PC-3 (cell line): ENCODE data around the gene NR2F2. TPM values are rescaled to one million over a fixed set of nuclear protein-coding genes. Genes with fewer than 3 reads are reported as not detected.

Source experiments
- ATAC-seq: fragments of 200-7000 bp; cut with Tn5 transposase; 2 replicates; pipeline ENCODE4 v1.9.1; 2020; ENCODE audit warnings: mild to moderate bottlenecking, moderate library complexity
- BruUV-seq: library from RNA; stranded (reverse); fragments of 400-500 nt; replicated peaks from 2 replicates; lab custom pipeline; 2021; lab: Mats Ljungman, UMichigan
- CTCF ChIA-PET: fragments of 300-600 bp; sonication (Branson Sonifier 250); formaldehyde crosslinking; loops from one replicate; lab custom pipeline; 2022; ENCODE audit warnings: antibody characterized with exemption; lab: Charles Lee
- POLR2A ChIA-PET: fragments of 300-600 bp; sonication (Branson Sonifier 250); formaldehyde crosslinking; loops from one replicate; lab custom pipeline; 2022; ENCODE audit warnings: antibody characterized with exemption; ENCODE audit not compliant: unreplicated experiment; lab: Charles Lee
- DNase-seq: peaks from one replicate; pipeline ENCODE4 v3.0.0-alpha.2; 2015
- H2AFZ ChIP-seq: fragments of 300-600 bp; sonication (generic); 2 replicates; pipeline ENCODE4 v1.6.0; 2016; ENCODE audit warnings: antibody characterized with exemption, low read length
- H3F3A ChIP-seq: fragments of 300-600 bp; sonication (generic); one replicate; pipeline ENCODE4 v1.6.0; 2017; ENCODE audit warnings: antibody characterized with exemption, low read length, control low read depth, mild to moderate bottlenecking; ENCODE audit not compliant: unreplicated experiment
- H3K27ac ChIP-seq: fragments of 300-600 bp; sonication (generic); 2 replicates; pipeline ENCODE4 v1.5.1; 2016; ENCODE audit warnings: mild to moderate bottlenecking, low read length
- H3K27me3 ChIP-seq: fragments of 300-600 bp; sonication (generic); 2 replicates; pipeline ENCODE4 v1.6.1; 2016; ENCODE audit warnings: low read length, mixed read lengths
- H3K36me3 ChIP-seq: fragments of 300-600 bp; sonication (generic); 2 replicates; pipeline ENCODE4 v1.6.1; 2016; ENCODE audit warnings: low read depth, mixed run types, low read length, mixed read lengths
- H3K4me1 ChIP-seq: fragments of 300-600 bp; sonication (generic); 2 replicates; pipeline ENCODE4 v1.5.1; 2016; ENCODE audit warnings: low read length; ENCODE audit not compliant: insufficient read depth
- H3K4me2 ChIP-seq: fragments of 300-600 bp; sonication (generic); 2 replicates; pipeline ENCODE4 v1.6.0; 2016; ENCODE audit warnings: low read length
- H3K4me3 ChIP-seq: fragments of 300-600 bp; sonication (generic); 2 replicates; pipeline ENCODE4 v1.5.1; 2016; ENCODE audit warnings: mild to moderate bottlenecking, low read length, mixed read lengths
- H3K79me2 ChIP-seq: fragments of 300-600 bp; sonication (generic); 2 replicates; pipeline ENCODE4 v1.6.1; 2017; ENCODE audit warnings: low read length, mixed read lengths
- H3K9ac ChIP-seq: fragments of 300-600 bp; sonication (generic); 2 replicates; pipeline ENCODE4 v1.6.0; 2016; ENCODE audit warnings: mild to moderate bottlenecking, low read length
- H3K9me2 ChIP-seq: fragments of 300-600 bp; sonication (generic); replicated peaks from 2 replicates; pipeline ENCODE4 v1.6.1; 2016; ENCODE audit warnings: mixed run types, low read length, mixed read lengths
- H3K9me3 ChIP-seq: fragments of 300-600 bp; sonication (generic); 2 replicates; pipeline ENCODE4 v1.6.1; 2016; ENCODE audit warnings: low read length, mixed read lengths
- H4K20me1 ChIP-seq: fragments of 300-600 bp; sonication (generic); 2 replicates; pipeline ENCODE4 v1.6.1; 2016; ENCODE audit warnings: low read length, mixed read lengths
- EZH2 ChIP-seq: fragments of 300-600 bp; sonication (generic); IDR thresholded peaks from one replicate; pipeline ENCODE4 v1.6.1; 2017; ENCODE audit warnings: antibody characterized with exemption, mild to moderate bottlenecking, low read length; ENCODE audit not compliant: unreplicated experiment
- EZH2phosphoT487 ChIP-seq: fragments of 300-600 bp; sonication (generic); IDR thresholded peaks from 2 replicates; pipeline ENCODE4 v1.6.1; 2018; ENCODE audit warnings: mild to moderate bottlenecking, antibody characterized with exemption, low read length, borderline replicate concordance
- intact Hi-C: fragments of 100-400 bp; cut with micrococcal nuclease; formaldehyde crosslinking; loops from 2 replicates; pipeline ENCODE4 v1.9.0; 2023
- total RNA-seq: library from RNA; depleted of rRNA; stranded (reverse); fragments of >200 nt; gene quantifications from 2 replicates; pipeline ENCODE4 v1.2.3, GENCODE V29; 2014
- TF ChIP-seq, protein P1 (sequence below): fragments of 300-600 bp; sonication (generic); conservative IDR thresholded peaks from 2 replicates; pipeline ENCODE4 v1.5.1; 2017; ENCODE audit warnings: antibody characterized with exemption, low read depth, mild to moderate bottlenecking, low read length

Gene NR2F2
- total RNA-seq, 1 experiment from 2014 or later: 19.6 TPM

DNA sequence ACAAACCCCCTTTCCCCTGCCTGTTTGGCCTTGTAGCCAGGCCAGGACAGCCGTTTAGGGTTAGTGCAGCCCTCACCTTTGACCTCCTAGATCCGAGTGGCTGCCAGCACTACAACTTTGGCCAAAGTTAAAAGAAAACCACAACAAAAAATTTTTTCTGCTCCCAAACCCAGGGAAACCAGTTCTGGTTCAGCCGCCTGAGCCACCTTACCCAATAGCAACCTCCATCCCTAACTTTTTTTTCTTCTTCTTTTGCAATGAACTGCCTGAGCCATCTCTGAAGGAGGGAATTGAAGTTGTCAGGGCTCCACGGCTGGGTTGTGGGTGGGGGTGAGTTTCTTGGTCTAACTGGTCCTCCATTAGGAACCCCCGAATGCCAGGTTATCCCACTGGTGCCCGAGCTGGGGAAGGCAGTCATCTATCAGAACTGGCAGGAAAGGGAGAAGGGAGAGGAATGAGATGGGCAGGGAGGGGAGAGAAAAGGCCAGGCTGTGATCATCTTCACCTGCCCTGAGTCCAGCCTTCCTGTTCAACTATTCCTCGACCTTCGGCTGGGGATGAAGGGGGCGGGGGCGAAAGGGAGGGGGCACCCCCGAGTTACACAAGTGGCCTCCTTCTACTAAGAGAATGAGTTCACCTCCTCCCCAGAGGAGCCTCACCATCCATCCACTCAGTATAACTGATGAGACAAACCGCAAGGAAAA lies 6.2 kb upstream of the NR2F2 start:
- Histone ChIP-seq H4K20me1 (no peaks in the 10 kb centered on the region), H3K27ac (peak overlapping the region; percentile 7; the same call in 1 of the 2 replicates), H3K4me1 (peaks cover 45% of the 10 kb centered on the region), H3K4me3 (peak overlapping the region; percentile 85; the same call in 1 of the 2 replicates), H3F3A (peaks cover 7% of the 10 kb centered on the region), H3K4me2 (peak overlapping the region; percentile 97), H3K9me2 (no peaks in the 10 kb centered on the region), H2AFZ (peak overlapping the region; percentile 5; the same call in 1 of the 2 replicates), H3K36me3 (no peaks in the 10 kb centered on the region), H3K27me3 (no peaks in the 10 kb centered on the region), H3K9ac (no peak overlapping the region), H3K9me3 (no peaks in the 10 kb centered on the region), H3K79me2 (peaks cover 63% of the 10 kb centered on the region)
- ATAC-seq (no peak), DNase-seq (peak; percentile 53)
- BruUV-seq: no TSS peak
- ChIA-PET POLR2A (no interaction called here), CTCF (no interaction called here)
- intact Hi-C loops: loop anchor here (10.0 kb wide), 1 partner anchor 910 kb away; no protein-coding TSS in a partner anchor
- no peak for TF ChIP-seq EZH2
- TF ChIP-seq, protein P1, sequence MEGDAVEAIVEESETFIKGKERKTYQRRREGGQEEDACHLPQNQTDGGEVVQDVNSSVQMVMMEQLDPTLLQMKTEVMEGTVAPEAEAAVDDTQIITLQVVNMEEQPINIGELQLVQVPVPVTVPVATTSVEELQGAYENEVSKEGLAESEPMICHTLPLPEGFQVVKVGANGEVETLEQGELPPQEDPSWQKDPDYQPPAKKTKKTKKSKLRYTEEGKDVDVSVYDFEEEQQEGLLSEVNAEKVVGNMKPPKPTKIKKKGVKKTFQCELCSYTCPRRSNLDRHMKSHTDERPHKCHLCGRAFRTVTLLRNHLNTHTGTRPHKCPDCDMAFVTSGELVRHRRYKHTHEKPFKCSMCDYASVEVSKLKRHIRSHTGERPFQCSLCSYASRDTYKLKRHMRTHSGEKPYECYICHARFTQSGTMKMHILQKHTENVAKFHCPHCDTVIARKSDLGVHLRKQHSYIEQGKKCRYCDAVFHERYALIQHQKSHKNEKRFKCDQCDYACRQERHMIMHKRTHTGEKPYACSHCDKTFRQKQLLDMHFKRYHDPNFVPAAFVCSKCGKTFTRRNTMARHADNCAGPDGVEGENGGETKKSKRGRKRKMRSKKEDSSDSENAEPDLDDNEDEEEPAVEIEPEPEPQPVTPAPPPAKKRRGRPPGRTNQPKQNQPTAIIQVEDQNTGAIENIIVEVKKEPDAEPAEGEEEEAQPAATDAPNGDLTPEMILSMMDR: no peak
- TF ChIP-seq EZH2phosphoT487: no peak

DNA sequence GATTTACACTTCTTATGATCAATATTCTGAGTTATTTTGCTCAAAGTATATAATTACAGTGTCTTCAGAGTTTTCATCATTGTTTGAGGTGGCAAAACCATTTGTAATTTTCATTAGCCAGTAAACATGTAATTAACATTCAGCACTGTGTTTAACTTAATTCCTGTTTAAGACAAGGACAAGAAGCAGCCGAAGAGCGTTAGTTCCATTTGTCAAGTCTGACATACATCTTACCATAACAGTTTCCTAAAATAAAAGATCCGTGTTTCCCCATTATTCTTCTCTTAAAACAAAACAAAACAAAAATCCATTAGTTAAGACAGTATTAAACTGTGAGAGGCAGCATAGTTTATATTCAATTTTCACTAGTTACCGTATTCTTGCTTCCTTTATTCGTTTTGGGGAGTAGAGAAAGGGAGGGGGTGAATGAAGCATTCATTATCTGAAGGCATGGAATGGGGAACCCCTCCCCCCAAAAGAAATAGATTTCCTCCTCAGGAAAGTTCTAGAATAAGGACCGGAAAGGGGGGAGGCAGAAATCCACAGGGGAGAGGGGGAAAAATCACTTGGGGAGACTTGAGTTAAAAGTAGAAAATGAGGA lies 5.5 kb upstream of the NR2F2 start:
- H3K4me2 ChIP-seq: peak overlapping the region; percentile 97
- peak overlapping the region; percentile 85 for H3K4me3 ChIP-seq
- intact Hi-C loops: loop anchor here (5.0 to 10.0 kb wide), 3 partner anchors 203 to 1068 kb away; no protein-coding TSS in a partner anchor
- no peak for DNase-seq
- TF ChIP-seq EZH2 (no peak), EZH2phosphoT487 (no peak)
- TF ChIP-seq, protein P1: no peak
- no peaks in the 10 kb centered on the region for H3K9me3 ChIP-seq
- H3K9ac ChIP-seq: peak overlapping the region; percentile 92
- no peaks in the 10 kb centered on the region for H3K9me2 ChIP-seq
- no peak for ATAC-seq
- H3K27ac ChIP-seq: peak overlapping the region; percentile 91
- peaks cover 7% of the 10 kb centered on the region for H3F3A ChIP-seq
- ChIA-PET CTCF (no interaction called here), POLR2A (no interaction called here)
- peaks cover 70% of the 10 kb centered on the region for H3K79me2 ChIP-seq
- H3K27me3 ChIP-seq: no peaks in the 10 kb centered on the region
- peak overlapping the region; percentile 88 for H2AFZ ChIP-seq
- H3K36me3 ChIP-seq: no peaks in the 10 kb centered on the region
- peaks cover 49% of the 10 kb centered on the region for H3K4me1 ChIP-seq
- no peaks in the 10 kb centered on the region for H4K20me1 ChIP-seq
- no TSS peak for BruUV-seq
